HepG2 (cell line): ENCODE data around the gene AGRP. TPM values are rescaled to one million over a fixed set of nuclear protein-coding genes. Genes with fewer than 3 reads are reported as not detected.

Experiments
- ASH2L ChIP-seq: fragments of 300-600, 200-600 bp; sonication (generic); IDR thresholded peaks from 2 replicates; pipeline ENCODE4 v1.7.0; 2017; ENCODE audit warnings: low read depth, mild to moderate bottlenecking, moderate library complexity, mixed read lengths, low read length; ENCODE audit not compliant: insufficient read length
- BCL6 ChIP-seq: IDR thresholded peaks from 2 replicates; pipeline ENCODE4 v1.6.1; 2016; ENCODE audit warnings: missing genetic modification reagents, missing compliant biosample characterization
- CAMTA2 ChIP-seq: sonication (generic); formaldehyde crosslinking; IDR thresholded peaks from 2 replicates; pipeline ENCODE4 v1.4.0; 2020; ENCODE audit warnings: mild to moderate bottlenecking, missing genetic modification reagents, borderline replicate concordance
- HNF4G ChIP-seq, 2 experiments: sonication (generic) in 1 of 2; formaldehyde crosslinking in 1 of 2; IDR thresholded peaks; 2 replicates each; pipeline versions ENCODE4 v1.4.0 to v1.6.1; 2011 to 2020; ENCODE audit warnings: borderline replicate concordance in 2 of 2, low read depth in 2 of 2, mild to moderate bottlenecking in 2 of 2, low read length in 1 of 2, missing genetic modification reagents in 1 of 2, moderate library complexity in 1 of 2
- KAT2B ChIP-seq: fragments of 150-350 bp; IDR thresholded peaks from 2 replicates; pipeline ENCODE4 v1.6.1; 2014; ENCODE audit warnings: low read depth, low read length, borderline replicate concordance
- KDM5B ChIP-seq: sonication (generic); formaldehyde crosslinking; IDR thresholded peaks from 2 replicates; pipeline ENCODE4 v1.4.0; 2020; ENCODE audit warnings: missing genetic modification reagents, mild to moderate bottlenecking, borderline replicate concordance
- MAFG ChIP-seq: sonication (generic); formaldehyde crosslinking; IDR thresholded peaks from 2 replicates; pipeline ENCODE4 v1.5.1; 2020; ENCODE audit warnings: mild to moderate bottlenecking, missing genetic modification reagents
- NR2F6 ChIP-seq, 2 experiments: IDR thresholded peaks; 2 replicates each; pipeline ENCODE4 v1.6.1; 2016; ENCODE audit warnings: antibody characterized with exemption in 1 of 2, mild to moderate bottlenecking in 1 of 2
- PAX8 ChIP-seq: sonication (generic); formaldehyde crosslinking; IDR thresholded peaks from 2 replicates; pipeline ENCODE4 v1.8.0; 2022; ENCODE audit warnings: mild to moderate bottlenecking, missing genetic modification reagents, borderline replicate concordance
- POLR2AphosphoS5 ChIP-seq: IDR thresholded peaks from 2 replicates; pipeline ENCODE4 v1.6.1; 2012; ENCODE audit warnings: low read depth, low read length
- SIX1 ChIP-seq: sonication (generic); formaldehyde crosslinking; IDR thresholded peaks from 2 replicates; pipeline ENCODE4 v1.4.0; 2020; ENCODE audit warnings: missing genetic modification reagents, borderline replicate concordance
- SNAPC5 ChIP-seq: sonication (generic); formaldehyde crosslinking; IDR thresholded peaks from 2 replicates; pipeline ENCODE4 v1.8.1; 2023; ENCODE audit warnings: mild to moderate bottlenecking, missing genetic modification reagents, borderline replicate concordance
- SRF ChIP-seq: IDR thresholded peaks from 2 replicates; pipeline ENCODE4 v1.6.1; 2011; ENCODE audit warnings: mild to moderate bottlenecking, low read depth, low read length, moderate library complexity
- SSRP1 ChIP-seq: IDR thresholded peaks from 2 replicates; pipeline ENCODE4 v1.6.1; 2016; ENCODE audit warnings: control low read depth
- TOPORS ChIP-seq: sonication (generic); formaldehyde crosslinking; IDR thresholded peaks from 2 replicates; pipeline ENCODE4 v1.8.0; 2023; ENCODE audit warnings: mild to moderate bottlenecking, missing genetic modification reagents
- TRIM24 ChIP-seq: sonication (generic); formaldehyde crosslinking; IDR thresholded peaks from 2 replicates; pipeline ENCODE4 v1.8.0; 2022; ENCODE audit warnings: mild to moderate bottlenecking, missing genetic modification reagents
- XRCC5 ChIP-seq: fragments of 200-400 bp; formaldehyde crosslinking; optimal IDR thresholded peaks from 2 replicates; pipeline ENCODE3; 2017; ENCODE audit warnings: mild to moderate bottlenecking, low read length
- ZBTB33 ChIP-seq: sonication (generic); formaldehyde crosslinking; IDR thresholded peaks from 2 replicates; pipeline ENCODE4 v1.4.0; 2020; ENCODE audit warnings: missing genetic modification reagents
- ZFP36 ChIP-seq: fragments of 150-350 bp; IDR thresholded peaks from 2 replicates; pipeline ENCODE4 v1.6.1; 2018; ENCODE audit warnings: borderline replicate concordance, low read length, low read depth; ENCODE audit not compliant: partially characterized antibody
- ZNF251 ChIP-seq: sonication (generic); formaldehyde crosslinking; IDR thresholded peaks from 2 replicates; pipeline ENCODE4 v1.9.0; 2021; ENCODE audit warnings: mild to moderate bottlenecking, missing genetic modification reagents
- ZNF350 ChIP-seq: sonication (generic); formaldehyde crosslinking; IDR thresholded peaks from 2 replicates; pipeline ENCODE4 v1.4.0; 2020; ENCODE audit warnings: mild to moderate bottlenecking, low read depth, missing genetic modification reagents, borderline replicate concordance
- ZNF503 ChIP-seq: sonication (generic); formaldehyde crosslinking; IDR thresholded peaks from 2 replicates; pipeline ENCODE4 v1.4.0; 2020; ENCODE audit warnings: missing genetic modification reagents
- ZNF569 ChIP-seq: sonication (generic); formaldehyde crosslinking; IDR thresholded peaks from 2 replicates; pipeline ENCODE4 v1.5.0; 2020; ENCODE audit warnings: mild to moderate bottlenecking, missing genetic modification reagents, moderate library complexity, borderline replicate concordance
- ZNF639 ChIP-seq: conservative IDR thresholded peaks from 2 replicates; pipeline ENCODE4 v1.6.1; 2018; ENCODE audit warnings: missing genetic modification reagents
- ZNF782 ChIP-seq: sonication (generic); formaldehyde crosslinking; IDR thresholded peaks from 2 replicates; pipeline ENCODE4 v1.4.0; 2020; ENCODE audit warnings: missing genetic modification reagents, mild to moderate bottlenecking, borderline replicate concordance
- polyA plus RNA-seq, 8 experiments: library from polyadenylated mRNA; depleted of rRNA in 3 of 8; stranded (reverse) in 7 of 8; unstranded in 1 of 8; fragments of >200 nt; fragmentation: Illumina TruSeq in 4 of 8; extraction: Trizol in 4 of 8; gene quantifications; 2 replicates each; pipeline versions ENCODE4 v1.2.1 to v1.2.3, GENCODE V29; 2011 to 2016; ENCODE audit warnings: low read depth in 4 of 8, missing spikeins in 1 of 8, mixed read lengths in 1 of 8; ENCODE audit not compliant: insufficient read depth in 1 of 8
- total RNA-seq, 5 experiments: library from RNA; depleted of rRNA; stranded (reverse); fragments of >200 nt; fragmentation: Illumina TruSeq; extraction: Trizol; gene quantifications; 2 replicates each; pipeline ENCODE4 v1.2.3, GENCODE V29; 2016; ENCODE audit warnings: low read depth in 1 of 5

Gene AGRP
- total and polyA plus RNA-seq, 2 of the 13 experiments (the other 11 are each of a cell fraction or from before 2014, with no cell fraction given): not detected

- TF ChIP-seq ZNF503: no peak; the same call in 1 of the 2 replicates
- TF ChIP-seq HNF4G (IDR thresholded peaks at IDR 0.05; ENCODE audit: borderline replicate concordance, low read depth, low read length): no peak
- no peak for TF ChIP-seq HNF4G (CRISPR knock-in tag; IDR thresholded peaks at IDR 0.05; ENCODE audit: borderline replicate concordance, low read depth)
- TF ChIP-seq XRCC5: peak; percentile 91
- TF ChIP-seq ZBTB33 (CRISPR knock-in tag): peak; percentile 66
- TF ChIP-seq ASH2L: peak; percentile 82
- no peak for TF ChIP-seq POLR2AphosphoS5
- 0 out of 2 replicates have a peak, but pooled peaks have one; percentile 45 for TF ChIP-seq NR2F6 (IDR thresholded peaks at IDR 0.05)
- peak; percentile 69; the same call in 1 of the 2 replicates for TF ChIP-seq NR2F6 (CRISPR knock-in tag; IDR thresholded peaks at IDR 0.05)
- no peak for TF ChIP-seq PAX8 (CRISPR knock-in tag)
- TF ChIP-seq SSRP1 (CRISPR knock-in tag): no peak
- no peak for TF ChIP-seq ZNF782
- TF ChIP-seq KDM5B (CRISPR knock-in tag): peak; percentile 69
- 0 out of 2 replicates have a peak, but pooled peaks have one; percentile 16 for TF ChIP-seq BCL6 (CRISPR knock-in tag)
- TF ChIP-seq ZNF639 (CRISPR knock-in tag): 0 out of 2 replicates have a peak, but pooled peaks have one; percentile 37
- peak; percentile 39; the same call in 1 of the 2 replicates for TF ChIP-seq SRF
- no peak for TF ChIP-seq TOPORS (CRISPR knock-in tag)
- no peak for TF ChIP-seq KAT2B
- TF ChIP-seq CAMTA2: no peak
- TF ChIP-seq ZFP36: no peak
- TF ChIP-seq SNAPC5 (CRISPR knock-in tag): no peak
- TF ChIP-seq ZNF350 (CRISPR knock-in tag): peak; percentile 81
- TF ChIP-seq ZNF569 (CRISPR knock-in tag): no peak
- no peak for TF ChIP-seq ZNF251 (CRISPR knock-in tag)
- no peak for TF ChIP-seq MAFG
- no peak for TF ChIP-seq TRIM24 (CRISPR knock-in tag)
- peak; percentile 28; the same call in 1 of the 2 replicates for TF ChIP-seq SIX1 (CRISPR knock-in tag)
These were observed 37.9 kb upstream of the AGRP start (continued) for GRCh38 chr16:67521095-67521804.
